HG02970 (cell line): ENCODE measurements around the gene DNAJC18.
"Not testable (repeated sequence)": the region's sequence is repeated elsewhere in the genome, so short reads cannot be mapped to it uniquely, and the experiment has no call there.

Experiments
- ATAC-seq: cut with Tn5 transposase; IDR thresholded peaks from one replicate; pipeline ENCODE4 v1.9.1; 2021; ENCODE audit warnings: mild to moderate bottlenecking, moderate library complexity, moderate number of reproducible peaks; ENCODE audit not compliant: unreplicated experiment, low FRiP score

Gene DNAJC18

GRCh38 chr5:139431706-139432105, 7.6 kb downstream of the DNAJC18 start:
- no peak for ATAC-seq

GRCh38 chr5:139430015-139430414, 9.3 kb downstream of the DNAJC18 start:
- ATAC-seq: no peak

GRCh38 chr5:139426203-139426885, 13.0 kb downstream of the DNAJC18 start:
- ATAC-seq: no peak

DNA sequence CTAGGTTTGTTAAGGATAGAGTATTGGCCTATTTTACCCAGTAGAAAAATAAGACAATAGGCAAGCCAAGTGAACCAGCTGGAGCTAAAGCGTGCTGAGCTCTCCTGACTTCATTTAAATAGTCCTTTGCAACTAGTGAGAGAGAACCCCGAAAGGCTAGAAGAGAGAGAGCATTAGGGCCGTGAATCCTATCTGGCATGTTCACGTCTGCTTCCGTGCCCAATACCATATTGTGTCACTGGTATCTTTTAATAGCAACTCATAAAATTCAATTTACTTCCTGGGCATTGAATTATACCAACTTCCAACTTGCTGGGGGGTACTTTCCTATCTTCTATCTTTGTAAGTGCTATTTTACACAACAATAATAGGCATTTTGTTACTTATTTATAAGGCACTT, 13.8 kb downstream of the DNAJC18 start:
- ATAC-seq: no peak

DNA sequence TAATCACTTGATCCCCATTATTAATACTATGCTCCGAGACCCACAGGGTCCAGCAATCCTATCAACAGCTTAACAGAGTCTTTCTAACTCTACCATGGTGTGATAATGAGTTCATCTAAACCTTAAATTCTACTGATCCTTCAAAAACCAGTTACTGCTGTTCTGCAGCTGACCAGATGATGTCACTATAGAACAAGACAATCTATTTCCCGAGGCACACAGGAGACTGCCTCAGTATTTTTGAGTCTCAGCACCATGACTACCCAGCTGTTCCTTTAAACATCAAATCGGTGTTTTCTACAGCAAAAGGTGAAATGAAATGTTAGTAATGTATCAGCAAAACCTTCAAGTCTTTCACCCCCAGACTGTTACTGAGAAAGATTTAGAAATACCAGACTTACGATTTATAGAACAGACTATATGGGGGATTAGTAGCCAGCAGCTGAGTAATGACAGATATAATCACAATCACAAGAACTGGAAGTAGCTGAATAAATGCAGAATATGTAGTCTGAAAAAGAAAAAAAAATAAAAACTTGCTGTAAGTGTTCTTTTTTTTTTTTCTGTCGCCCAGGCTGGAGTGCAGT, 16.9 kb downstream of the DNAJC18 start:
- ATAC-seq: no peak

DNA sequence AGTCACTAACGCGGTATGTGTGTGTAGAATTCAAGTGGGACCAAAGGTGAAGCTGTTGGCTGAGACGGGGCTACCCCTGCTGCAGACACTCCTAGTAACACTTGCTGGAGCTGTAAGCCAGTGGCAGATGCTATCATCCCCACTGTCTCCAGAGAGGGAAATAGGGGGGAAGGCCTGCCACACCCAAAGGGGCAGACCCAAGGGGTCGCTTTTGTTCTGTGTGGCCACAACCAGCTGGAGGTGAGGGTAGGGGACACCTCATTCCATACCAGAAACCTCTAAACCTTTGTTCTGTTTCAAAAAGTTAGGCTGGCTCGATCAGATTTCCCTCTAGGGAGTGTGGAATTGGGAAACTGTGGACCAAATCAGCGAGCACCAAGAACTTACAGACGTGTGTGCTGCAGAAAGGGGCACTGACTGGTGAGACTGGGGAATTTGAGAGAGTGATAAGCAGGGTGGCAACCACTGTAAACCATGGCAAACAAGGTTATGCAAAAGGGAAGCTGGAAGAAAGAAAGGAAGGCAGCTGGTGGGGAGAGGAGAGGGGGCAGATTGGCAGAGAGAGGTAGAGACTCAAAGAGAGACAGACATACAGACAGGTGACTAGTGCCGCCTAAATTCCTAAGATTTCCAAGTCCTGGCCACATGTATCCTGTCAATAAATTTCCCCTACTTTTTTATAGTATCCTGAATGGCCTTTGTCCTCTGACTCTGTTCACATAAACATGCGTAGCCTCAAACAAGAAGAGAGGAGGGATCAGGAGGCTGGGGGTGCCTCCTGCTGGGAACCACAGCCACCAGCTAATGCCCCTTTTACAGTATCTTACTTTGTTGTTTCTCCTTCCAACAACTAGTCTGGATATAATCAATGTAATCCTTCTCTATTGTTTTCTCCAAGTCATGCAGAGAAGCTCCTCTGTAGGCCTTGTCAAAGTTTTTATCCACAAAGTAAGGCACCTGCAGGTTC, 19.8 kb downstream of the DNAJC18 start:
- ATAC-seq: no peak

DNA sequence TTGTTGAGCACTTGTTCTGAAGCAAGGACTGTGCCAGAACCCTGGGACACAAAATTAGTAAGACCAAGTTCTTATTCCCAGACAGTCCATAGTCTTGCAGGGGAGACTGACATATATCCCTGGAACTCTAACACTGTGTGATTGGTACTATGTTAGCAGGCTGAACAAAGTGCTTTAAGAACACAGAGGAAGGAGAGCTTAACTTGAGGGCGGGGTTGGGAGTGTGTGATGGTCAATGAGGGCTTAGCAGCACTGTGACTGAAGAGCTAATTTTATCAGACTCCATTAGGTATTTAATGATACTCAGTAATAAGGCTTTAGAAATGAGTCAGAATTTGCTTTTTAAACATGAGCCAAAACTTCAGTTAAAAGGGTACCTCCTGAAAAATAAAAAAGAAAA, 20.5 kb downstream of the DNAJC18 start:
- ATAC-seq: no peak

DNA sequence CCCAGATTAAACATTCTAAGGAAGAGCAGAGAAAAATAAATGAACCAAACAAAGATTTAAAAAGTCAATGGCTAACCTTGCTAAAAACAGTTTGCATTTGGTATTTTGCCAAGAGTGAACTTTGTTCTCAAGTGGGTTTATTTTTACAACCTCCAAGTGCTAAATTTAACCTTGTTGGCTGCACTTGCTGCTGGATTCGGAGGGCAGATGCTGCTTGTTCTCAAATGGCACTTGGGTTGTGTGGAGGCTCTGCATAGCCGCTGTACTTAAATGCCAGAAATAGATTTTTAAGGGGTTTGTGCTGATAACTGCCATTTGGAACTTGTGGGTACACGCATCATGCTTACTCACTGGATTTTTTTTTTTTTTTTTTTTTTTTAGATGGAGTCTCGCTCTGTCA, 22.1 kb downstream of the DNAJC18 start:
- no peak for ATAC-seq

DNA sequence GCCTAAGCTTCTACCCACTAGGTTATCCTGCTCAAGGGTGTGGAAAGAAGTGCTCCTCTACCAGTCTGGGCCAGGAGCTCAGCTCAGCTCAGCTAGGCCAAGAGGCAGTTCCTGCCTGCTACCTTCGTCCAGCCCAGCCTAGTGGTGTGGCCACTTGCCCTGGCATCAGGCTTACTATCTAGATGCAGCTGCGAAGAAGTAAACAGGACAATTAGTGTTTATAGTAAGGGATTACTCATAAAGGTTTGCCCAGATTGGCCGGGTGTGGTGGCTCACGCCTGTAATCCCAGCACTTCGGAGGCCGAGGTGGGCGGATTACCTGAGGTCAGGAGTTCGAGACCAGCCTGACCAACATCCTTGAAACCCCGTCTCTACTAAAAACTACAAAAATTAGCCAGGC, 22.7 kb downstream of the DNAJC18 start:
- ATAC-seq: no peak

DNA sequence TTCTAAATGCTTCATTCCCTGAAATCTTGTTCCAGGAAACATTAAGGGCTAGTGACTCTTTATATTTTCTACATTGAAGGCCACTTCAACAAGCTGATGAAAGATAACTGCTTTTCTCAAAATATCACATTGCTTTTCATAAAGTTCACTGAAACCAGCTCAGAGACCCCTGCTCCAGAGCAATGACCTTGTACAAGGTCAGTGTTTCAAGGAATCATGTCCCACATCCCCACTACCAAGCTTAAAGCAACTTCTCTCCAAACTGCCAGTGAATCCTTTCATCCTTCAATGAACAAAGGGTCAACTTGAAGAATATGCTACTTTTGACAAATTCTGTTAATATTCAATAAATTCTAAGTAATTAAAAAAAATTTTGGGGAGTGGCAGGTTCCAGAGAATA, 23.5 kb downstream of the DNAJC18 start:
- ATAC-seq: no peak

DNA sequence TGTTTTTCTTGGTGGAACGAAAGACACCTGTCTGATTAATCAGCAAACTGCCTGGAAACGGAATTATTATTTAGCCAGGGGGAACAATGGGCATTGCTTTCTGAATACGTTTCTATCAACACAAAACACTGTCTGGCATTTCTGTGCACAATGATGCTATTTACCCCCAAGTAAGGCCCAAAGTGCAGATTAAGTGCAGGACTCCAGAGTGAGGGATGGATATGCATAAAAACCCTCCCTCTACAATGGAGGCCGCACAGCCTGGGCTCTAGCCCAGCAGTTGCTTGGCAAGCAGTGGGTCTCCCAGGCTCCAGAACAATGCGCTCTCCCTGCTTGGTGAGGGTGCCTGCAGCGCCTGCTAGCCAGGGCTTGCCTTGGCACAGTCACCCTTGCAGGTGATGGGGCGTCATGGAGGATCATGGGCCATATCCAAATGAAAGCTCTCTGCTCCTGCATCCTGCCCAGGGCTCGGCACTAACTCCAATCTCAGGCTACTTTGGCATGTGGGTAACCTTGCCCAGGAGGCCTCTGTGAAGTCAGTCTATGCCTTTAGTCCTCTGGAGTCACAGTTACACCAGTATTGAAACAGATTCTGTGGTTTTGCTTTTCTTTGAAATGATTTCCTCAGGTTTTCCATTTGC, 24.0 kb downstream of the DNAJC18 start:
- ATAC-seq: no peak

DNA sequence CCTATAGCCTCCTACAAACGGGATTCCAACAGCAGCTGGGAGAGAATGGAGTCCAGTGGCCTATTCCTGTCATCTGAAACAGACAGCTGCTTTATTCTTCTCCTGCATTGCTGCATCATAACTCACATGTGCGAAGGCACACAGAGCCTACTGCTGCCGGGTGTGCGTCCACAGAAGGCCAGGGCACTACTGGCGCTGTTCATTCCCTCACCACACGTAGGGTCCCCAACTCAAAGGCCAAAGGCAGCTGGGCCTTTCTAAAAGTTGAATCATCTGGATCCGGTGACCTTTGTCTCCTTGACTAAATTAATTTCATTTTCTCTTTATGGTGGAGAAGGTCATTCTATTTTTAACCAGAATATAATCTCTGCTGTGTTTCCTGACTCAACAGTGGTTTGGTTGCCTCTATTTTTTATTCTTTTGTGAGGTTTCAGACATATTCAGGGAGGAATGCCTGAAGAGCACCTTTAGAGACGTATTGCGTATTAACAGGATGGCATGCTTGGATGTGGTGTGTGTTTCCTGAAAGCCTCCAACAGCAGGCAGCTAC, 24.7 kb downstream of the DNAJC18 start:
- ATAC-seq: no peak

DNA sequence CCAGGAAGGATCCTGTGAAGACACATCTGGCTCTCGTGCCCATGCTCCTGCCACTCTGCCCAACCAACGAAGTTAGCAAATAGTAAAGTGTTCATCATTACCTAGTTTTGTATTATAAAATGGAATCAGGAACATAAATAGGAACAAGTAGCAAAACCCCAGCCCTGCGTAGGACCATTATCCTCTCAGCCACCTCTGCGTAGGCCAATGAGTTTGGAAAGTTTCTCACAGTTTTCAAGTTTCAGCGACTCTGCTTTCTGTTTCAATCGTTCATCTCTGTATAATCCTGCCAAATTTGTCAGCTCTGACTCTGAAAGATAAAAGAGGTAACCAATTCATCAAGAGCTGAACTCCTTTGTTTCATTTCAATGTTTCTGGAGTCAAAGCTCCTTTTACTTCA, 25.4 kb downstream of the DNAJC18 start:
- no peak for ATAC-seq

DNA sequence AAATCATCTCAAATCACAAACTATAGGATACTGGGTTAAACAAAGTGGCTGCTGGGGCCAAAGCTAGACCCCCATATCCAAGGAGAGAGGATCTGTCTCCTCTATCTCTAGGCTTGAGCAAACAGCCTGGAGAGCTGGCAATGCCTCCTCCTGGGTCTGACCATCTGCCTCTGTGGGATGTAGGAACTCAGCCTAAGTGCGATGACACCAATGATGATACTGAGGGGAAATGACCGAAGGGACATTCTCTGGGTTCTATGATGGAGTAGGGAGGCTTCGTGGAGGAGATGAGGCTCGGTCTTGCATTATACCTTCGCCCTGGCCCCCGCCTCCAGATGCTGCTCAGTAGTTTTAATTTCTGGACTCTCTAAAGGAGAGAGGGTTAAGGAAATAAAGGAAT, 26.2 kb downstream of the DNAJC18 start:
- no peak for ATAC-seq

DNA sequence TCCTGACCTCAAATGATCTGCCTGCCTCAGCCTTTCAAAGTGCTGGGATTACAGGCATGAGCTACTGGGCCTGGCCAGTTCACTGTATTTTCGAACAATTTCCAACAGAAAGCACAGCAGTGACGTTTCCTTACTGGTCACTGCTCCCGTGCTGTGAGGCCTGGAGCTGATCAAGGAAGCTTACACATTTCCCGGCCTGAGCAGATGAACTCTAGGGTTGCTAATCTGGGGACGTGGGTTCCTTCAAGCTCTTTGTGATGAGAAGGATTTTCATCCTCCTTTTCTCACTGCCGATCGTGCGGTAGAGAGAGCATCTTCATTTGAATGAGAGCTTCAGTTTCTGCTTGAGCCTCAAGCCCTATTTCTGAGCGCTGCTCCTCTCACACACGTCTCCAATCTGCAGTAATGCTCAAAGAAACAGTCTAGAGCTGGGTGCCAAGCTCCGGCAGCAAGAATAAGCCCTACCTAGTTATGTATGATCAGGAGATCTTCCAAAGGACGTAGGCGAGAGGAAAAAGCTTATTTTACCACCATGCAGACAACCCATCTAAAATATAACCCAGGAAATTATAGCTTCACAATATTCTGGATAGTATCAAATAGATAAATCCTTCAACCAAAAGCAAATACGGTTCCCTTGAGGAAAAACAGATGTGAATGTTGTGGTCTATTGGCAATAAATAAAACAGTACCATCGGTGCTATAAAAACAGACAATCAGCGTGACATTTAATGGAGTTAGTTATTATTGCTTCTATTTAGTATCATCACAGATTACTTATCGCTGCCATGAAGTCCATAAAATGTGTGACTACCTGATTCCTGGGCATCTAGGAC, 28.1 kb downstream of the DNAJC18 start:
- no peak for ATAC-seq

GRCh38 chr5:139410121-139410992, 29.0 kb downstream of the DNAJC18 start:
- ATAC-seq: no peak

- not testable (repeated sequence) for ATAC-seq
Measured at GRCh38 chr5:139409116-139409515, 30.2 kb downstream of the DNAJC18 start.

DNA sequence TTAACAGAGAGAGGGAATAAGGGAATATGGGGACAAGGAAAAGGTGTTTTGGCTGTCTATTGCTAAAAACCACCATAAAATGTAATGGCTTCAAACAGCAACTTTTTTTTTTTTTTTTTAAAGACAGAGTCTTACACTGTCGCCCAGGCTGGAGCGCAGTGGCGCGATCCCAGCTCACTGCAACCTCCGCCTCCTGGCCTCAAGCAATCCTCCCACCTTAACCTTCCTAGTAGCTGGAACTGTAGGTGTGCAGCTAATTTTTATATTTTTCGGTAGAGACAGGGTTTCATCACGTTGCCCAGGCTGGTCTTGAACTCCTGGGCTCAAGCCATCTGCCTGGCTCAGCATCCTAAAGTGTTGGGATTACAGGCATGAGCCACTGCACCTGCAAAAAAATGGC, 31.1 kb downstream of the DNAJC18 start:
- no peak for ATAC-seq

GRCh38 chr5:139407517-139407916, 31.8 kb downstream of the DNAJC18 start:
- ATAC-seq: no peak
